HFF-Myc (cell line): ENCODE measurements around the gene EVI5L.

Experiments
- DNase-seq: peaks from one replicate; pipeline ENCODE4 v3.0.0-alpha.2; 2011; ENCODE audit warnings: low read depth; ENCODE audit errors: extremely low read depth
- H3K4me3 ChIP-seq: replicated peaks from 2 replicates; pipeline ENCODE4 v1.5.1; 2011; ENCODE audit warnings: low read depth, mild to moderate bottlenecking, control low read depth, low read length
- TF ChIP-seq, protein P1 (sequence below): IDR thresholded peaks from 2 replicates; pipeline ENCODE4 v1.5.1; 2012; ENCODE audit warnings: mild to moderate bottlenecking, low read depth, low read length, control low read depth; ENCODE audit errors: missing control alignments

Gene EVI5L

DNA sequence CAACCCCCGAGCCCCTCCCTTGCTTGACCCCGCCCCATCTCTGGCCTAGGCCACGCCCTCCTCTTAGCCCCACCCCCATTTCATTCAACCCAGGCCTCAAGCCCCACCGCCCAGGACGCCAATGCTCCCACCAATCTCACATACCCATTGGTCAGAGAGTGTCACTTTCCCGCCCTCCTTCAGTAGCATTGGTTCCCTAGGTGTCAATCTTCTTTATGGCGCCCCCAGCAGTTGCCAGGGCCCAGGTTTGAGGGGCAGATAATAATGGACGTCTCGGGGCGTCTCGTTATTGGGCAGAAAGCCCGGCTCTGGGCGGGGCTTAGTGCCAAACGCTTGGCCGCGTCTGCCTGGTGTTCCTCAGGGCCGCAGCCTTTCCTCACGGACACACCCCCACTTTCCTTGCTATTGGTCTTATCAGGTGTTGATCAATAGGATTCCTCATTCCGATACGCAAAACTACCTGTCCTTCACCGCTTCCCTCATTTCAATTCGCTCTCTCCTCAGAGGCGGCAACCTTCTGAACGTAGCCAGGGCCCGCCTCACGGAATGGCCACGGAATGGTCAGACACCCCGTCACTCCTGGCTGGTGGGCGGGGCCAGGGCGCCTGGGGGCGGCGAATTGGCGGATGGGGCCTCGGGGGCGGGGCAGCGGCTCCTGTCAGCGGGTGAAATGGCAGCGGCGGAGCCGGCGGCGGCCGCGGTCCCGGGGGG lies at the start of gene EVI5L:
TSS of gene EVI5L (plus strand) at position 658 of the 711 bp plus-strand sequence. CDS start 16,325 bp downstream, outside the sequence.
- peak; percentile 100 for DNase-seq
- TF ChIP-seq, protein P1, sequence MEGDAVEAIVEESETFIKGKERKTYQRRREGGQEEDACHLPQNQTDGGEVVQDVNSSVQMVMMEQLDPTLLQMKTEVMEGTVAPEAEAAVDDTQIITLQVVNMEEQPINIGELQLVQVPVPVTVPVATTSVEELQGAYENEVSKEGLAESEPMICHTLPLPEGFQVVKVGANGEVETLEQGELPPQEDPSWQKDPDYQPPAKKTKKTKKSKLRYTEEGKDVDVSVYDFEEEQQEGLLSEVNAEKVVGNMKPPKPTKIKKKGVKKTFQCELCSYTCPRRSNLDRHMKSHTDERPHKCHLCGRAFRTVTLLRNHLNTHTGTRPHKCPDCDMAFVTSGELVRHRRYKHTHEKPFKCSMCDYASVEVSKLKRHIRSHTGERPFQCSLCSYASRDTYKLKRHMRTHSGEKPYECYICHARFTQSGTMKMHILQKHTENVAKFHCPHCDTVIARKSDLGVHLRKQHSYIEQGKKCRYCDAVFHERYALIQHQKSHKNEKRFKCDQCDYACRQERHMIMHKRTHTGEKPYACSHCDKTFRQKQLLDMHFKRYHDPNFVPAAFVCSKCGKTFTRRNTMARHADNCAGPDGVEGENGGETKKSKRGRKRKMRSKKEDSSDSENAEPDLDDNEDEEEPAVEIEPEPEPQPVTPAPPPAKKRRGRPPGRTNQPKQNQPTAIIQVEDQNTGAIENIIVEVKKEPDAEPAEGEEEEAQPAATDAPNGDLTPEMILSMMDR, result no peak
- peak within 1 kb of the TSS; percentile 49 for H3K4me3 ChIP-seq

DNA sequence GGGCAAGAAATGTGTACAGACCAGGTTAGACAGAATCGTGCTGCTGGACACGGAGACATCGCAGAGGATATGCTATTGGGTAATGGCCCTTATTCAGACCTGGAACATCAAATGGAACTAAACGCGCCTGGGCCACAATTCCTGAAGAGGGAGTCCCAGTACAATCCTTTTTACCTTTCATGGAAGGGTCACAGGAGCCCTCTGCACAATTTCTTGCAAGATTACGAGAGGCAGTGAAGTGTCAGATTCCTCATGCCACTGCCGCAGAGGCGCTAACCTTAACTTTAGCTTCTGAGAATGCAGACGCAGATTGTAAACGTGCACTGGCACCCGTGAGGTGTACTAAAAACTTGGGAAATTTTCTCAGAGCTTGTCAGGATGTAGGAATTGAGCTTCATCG lies 48.9 kb upstream of the EVI5L start:
- DNase-seq, result no peak
- H3K4me3 ChIP-seq, result no peak overlapping the region
- TF ChIP-seq, protein P1, result no peak

DNA sequence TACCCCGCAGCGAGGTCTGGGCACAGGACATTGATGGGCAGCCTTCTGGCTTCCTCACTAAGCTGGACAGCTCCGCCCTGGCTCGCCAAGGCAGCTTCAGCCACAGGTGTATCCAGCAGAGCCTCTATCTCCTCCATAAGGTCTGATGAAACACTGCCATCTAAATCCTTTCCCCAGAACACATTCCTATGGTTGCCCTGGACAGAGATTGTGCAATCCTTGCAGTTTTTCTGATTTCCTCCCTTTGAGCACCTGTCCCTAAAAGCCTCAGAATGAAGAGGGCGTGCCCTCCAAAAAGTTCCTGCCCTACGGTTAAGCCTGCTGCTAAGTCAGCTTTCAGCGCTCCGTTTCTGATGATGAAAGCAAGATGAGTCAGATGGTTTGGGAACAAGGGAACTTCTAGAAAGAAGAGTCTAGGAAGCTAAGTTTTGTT lies 46.0 kb upstream of the EVI5L start:
- no peak for DNase-seq
- no peak overlapping the region for H3K4me3 ChIP-seq
- TF ChIP-seq, protein P1, result no peak

DNA sequence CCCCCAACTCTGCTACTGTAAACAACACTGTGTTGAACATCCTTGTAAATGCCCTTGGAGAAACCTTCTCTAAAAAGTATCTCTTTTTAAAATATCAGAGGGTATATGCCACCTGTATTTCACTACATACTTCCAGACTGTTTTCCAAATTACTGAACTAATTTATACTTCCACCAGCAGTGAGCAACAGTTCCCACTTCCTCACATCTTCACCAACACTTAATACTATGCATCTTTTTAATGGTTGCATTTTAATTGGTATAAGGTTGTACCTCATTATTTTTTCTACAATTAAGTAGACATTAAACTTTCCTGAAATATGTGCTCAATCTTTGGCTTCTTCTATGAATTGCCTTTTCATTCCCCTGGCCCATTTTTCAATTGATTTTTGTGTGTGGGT lies 45.2 kb upstream of the EVI5L start:
- DNase-seq, result no peak
- TF ChIP-seq, protein P1, result no peak
- H3K4me3 ChIP-seq, result no peak overlapping the region

DNA sequence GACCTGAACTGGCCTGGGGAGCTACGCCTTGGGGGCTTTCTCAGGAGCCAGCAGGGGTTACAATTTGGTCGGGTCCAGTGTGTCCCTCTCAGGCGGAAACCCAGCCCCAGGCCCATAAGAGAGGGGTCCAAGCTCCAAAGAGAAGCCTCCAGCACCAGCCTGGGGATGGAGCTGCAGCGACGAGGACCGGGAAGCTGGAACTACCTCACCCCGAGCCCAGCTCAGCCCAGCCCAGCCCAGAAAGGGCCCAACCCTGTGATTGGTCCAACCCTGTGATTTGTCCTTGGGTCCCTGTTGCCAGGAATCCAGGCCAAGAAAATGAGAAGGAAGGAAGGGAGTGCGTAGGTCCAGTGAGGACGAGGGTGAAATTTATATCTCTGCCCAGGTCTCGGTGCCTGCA lies 42.9 kb upstream of the EVI5L start:
- TF ChIP-seq, protein P1, result no peak
- DNase-seq, result no peak
- no peak overlapping the region for H3K4me3 ChIP-seq

DNA sequence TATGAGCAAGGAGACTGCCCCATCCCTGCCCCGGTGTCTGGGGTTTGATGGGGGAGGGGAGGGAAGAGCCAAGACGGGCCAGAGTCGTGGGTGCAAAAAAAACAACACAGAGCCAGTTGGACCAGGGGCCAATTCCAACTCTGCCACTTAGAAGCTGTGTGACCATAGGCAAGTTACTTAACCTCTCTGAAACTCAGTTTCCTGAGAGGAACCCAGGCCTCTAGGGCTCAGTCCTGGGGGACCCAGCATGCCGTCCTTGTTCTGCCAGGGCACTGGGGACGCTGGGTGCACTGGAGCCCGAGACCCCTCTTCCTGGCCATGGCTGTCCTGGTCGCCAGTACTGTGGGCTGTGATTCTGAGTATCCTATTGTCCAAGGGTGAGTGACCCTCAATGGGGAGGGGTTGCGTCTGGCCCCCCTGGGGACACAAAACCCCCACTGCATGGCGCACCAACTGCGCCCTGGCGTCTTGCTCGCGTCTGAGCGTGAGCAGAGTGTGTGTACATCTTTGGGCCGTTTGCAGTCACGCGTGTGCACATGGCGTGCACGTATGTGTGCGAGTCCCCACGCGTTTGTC lies 42.3 kb upstream of the EVI5L start:
- TF ChIP-seq, protein P1, result no peak
- DNase-seq, result no peak
- no peak overlapping the region for H3K4me3 ChIP-seq
